Neuronal stem cell (in vitro differentiated cells): ENCODE results near the gene CDK1. TPM values are rescaled to one million over a fixed set of nuclear protein-coding genes. Genes with fewer than 3 reads are reported as not detected.
A peak's percentile ranks its signal among the peaks of the same experiment; 100 is the strongest.

Source experiments
- DNase-seq: peaks from one replicate; pipeline ENCODE4 v3.0.0-alpha.2; 2013; ENCODE audit warnings: low spot score
- H2AFZ ChIP-seq: one replicate; pipeline ENCODE4 v1.6.1; 2013; ENCODE audit warnings: mild to moderate bottlenecking, low read length, inconsistent platforms
- H2AK5ac ChIP-seq: 2 replicates; pipeline ENCODE4 v1.6.1; 2013; ENCODE audit warnings: low read depth, mild to moderate bottlenecking, inconsistent platforms, low read length, moderate library complexity, mixed read lengths
- H2BK120ac ChIP-seq: 2 replicates; pipeline ENCODE4 v1.6.1; 2013; ENCODE audit warnings: low read depth, mild to moderate bottlenecking, inconsistent platforms, low read length, moderate library complexity, mixed read lengths
- H2BK12ac ChIP-seq: one replicate; pipeline ENCODE4 v1.6.1; 2013; ENCODE audit warnings: low read length, inconsistent platforms
- H2BK15ac ChIP-seq: 2 replicates; pipeline ENCODE4 v1.6.1; 2013; ENCODE audit warnings: mild to moderate bottlenecking, low read length, inconsistent platforms, mixed read lengths
- H2BK5ac ChIP-seq: one replicate; pipeline ENCODE4 v1.6.1; 2013; ENCODE audit warnings: inconsistent platforms, mild to moderate bottlenecking, low read length, moderate library complexity
- H3K14ac ChIP-seq: one replicate; pipeline ENCODE4 v1.6.1; 2013; ENCODE audit warnings: low read length, inconsistent platforms
- H3K18ac ChIP-seq: 2 replicates; pipeline ENCODE4 v1.6.1; 2013; ENCODE audit warnings: low read length, inconsistent platforms
- H3K23ac ChIP-seq: 2 replicates; pipeline ENCODE4 v1.6.1; 2013; ENCODE audit warnings: low read depth, mild to moderate bottlenecking, mixed read lengths, low read length, inconsistent platforms; ENCODE audit not compliant: poor library complexity
- H3K27ac ChIP-seq: replicated peaks from 3 replicates; pipeline ENCODE4 v1.5.1; 2013; ENCODE audit warnings: low read length, inconsistent platforms
- H3K27me3 ChIP-seq, 3 experiments: 2 replicates each; pipeline ENCODE4 v1.6.1; 2013; ENCODE audit warnings: low read length in 3 of 3, mild to moderate bottlenecking in 2 of 3, inconsistent platforms in 1 of 3, low read depth in 1 of 3, mixed read lengths in 1 of 3, moderate library complexity in 1 of 3; ENCODE audit not compliant: control insufficient read depth in 3 of 3, insufficient read depth in 3 of 3
- H3K36me3 ChIP-seq, 2 donors: replicated peaks in 1 of 2; 2 replicates each; pipeline ENCODE4 v1.6.1; 2013; ENCODE audit warnings: low read length in 2 of 2; ENCODE audit not compliant: control insufficient read depth in 2 of 2, insufficient read depth in 2 of 2
- H3K4ac ChIP-seq: 2 replicates; pipeline ENCODE4 v1.6.1; 2013; ENCODE audit warnings: inconsistent platforms, mild to moderate bottlenecking, low read length, moderate library complexity
- H3K4me1 ChIP-seq, 2 donors: 1 replicate in 1 of 2; 2 replicates in 1 of 2; pipeline ENCODE4 v1.6.1; 2013; ENCODE audit warnings: low read length in 2 of 2, low read depth in 1 of 2; ENCODE audit not compliant: control insufficient read depth in 2 of 2, insufficient read depth in 1 of 2
- H3K4me2 ChIP-seq: one replicate; pipeline ENCODE4 v1.6.1; 2013; ENCODE audit warnings: mild to moderate bottlenecking, low read length, inconsistent platforms; ENCODE audit not compliant: insufficient read depth, poor library complexity, severe bottlenecking
- H3K4me3 ChIP-seq, 2 donors: 2 replicates each; pipeline ENCODE4 v1.5.1; 2013; ENCODE audit warnings: low read length in 2 of 2, mild to moderate bottlenecking in 2 of 2, inconsistent platforms in 1 of 2, moderate library complexity in 1 of 2
- H3K79me1 ChIP-seq: one replicate; pipeline ENCODE4 v1.6.1; 2013; ENCODE audit warnings: low read depth, mild to moderate bottlenecking, inconsistent platforms, low read length, moderate library complexity
- H3K9ac ChIP-seq: one replicate; pipeline ENCODE4 v1.6.1; 2013; ENCODE audit warnings: mild to moderate bottlenecking, low read depth, low read length, inconsistent platforms; ENCODE audit not compliant: poor library complexity
- H3K9me3 ChIP-seq, 2 donors: replicated peaks in 1 of 2; 2 replicates each; pipeline versions ENCODE3 to v1.6.1; 2013; ENCODE audit warnings: low read length in 2 of 2, mild to moderate bottlenecking in 2 of 2, inconsistent platforms in 1 of 2, low read depth in 1 of 2, mixed read lengths in 1 of 2, moderate library complexity in 1 of 2; ENCODE audit not compliant: control insufficient read depth in 2 of 2, insufficient read depth in 1 of 2
- H4K8ac ChIP-seq: one replicate; pipeline ENCODE4 v1.6.1; 2013; ENCODE audit warnings: low read depth, mild to moderate bottlenecking, inconsistent platforms, low read length, moderate library complexity
- H4K91ac ChIP-seq: one replicate; pipeline ENCODE4 v1.6.1; 2013; ENCODE audit warnings: low read length, low read depth, mild to moderate bottlenecking, inconsistent platforms; ENCODE audit not compliant: poor library complexity
- WGBS, 2 donors: extraction: QIAGEN DNeasy Blood & Tissue Kit; methylation state at CpG; one replicate each; pipeline ENCODE4 v1.1.7; 2013; ENCODE audit warnings: missing lambda C conversion rate in 2 of 2, mixed read lengths in 1 of 2; ENCODE audit not compliant: insufficient read length in 2 of 2, insufficient replicate concordance in 1 of 2; ENCODE audit errors: extremely low coverage in 2 of 2; 5-methylcytosine and 5-hydroxymethylcytosine counted together
- polyA plus RNA-seq, 2 experiments: library from polyadenylated mRNA; stranded (reverse); fragments of 200-250 nt; gene quantifications; one replicate each; pipeline ENCODE4 v1.2.3, GENCODE V29; 2013

CDK1 gene
- 134 TPM for polyA plus RNA-seq (2013, experiment 1 of 2)
- 136 TPM for polyA plus RNA-seq (2013, experiment 2 of 2)

DNA sequence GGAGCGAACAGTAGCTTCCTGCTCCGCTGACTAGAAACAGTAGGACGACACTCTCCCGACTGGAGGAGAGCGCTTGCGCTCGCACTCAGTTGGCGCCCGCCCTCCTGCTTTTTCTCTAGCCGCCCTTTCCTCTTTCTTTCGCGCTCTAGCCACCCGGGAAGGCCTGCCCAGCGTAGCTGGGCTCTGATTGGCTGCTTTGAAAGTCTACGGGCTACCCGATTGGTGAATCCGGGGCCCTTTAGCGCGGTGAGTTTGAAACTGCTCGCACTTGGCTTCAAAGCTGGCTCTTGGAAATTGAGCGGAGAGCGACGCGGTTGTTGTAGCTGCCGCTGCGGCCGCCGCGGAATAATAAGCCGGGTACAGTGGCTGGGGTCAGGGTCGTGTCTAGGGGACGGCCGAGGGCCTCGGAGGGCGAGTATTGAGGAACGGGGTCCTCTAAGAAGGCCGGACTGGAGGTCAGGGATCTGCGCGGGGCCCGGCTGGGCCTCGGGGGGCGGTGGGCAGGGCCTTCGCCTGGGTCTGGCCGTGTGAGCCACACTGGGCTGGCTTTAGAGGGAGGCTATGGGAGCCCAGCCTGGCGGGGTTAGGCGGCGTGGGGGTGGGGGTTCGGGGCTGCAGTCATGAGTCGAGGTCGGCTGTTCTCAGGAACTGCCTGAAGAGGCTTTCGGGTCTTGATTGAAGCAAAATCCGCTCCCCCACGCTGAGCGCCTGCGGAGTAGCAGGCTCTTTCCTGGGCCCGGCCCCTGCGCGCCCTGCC, at the start of gene CDK1:
Gene CDK1 (plus strand): TSS at position 265 of the 757 bp plus-strand sequence. CDS start 1,688 bp downstream, outside the sequence.
- H4K8ac ChIP-seq, result no peak within 1 kb of the TSS
- H2BK120ac ChIP-seq, result no peak within 1 kb of the TSS
- H2BK5ac ChIP-seq, result peak within 1 kb of the TSS; percentile 94
- H4K91ac ChIP-seq, result no peak within 1 kb of the TSS
- H3K4ac ChIP-seq, result peak within 1 kb of the TSS; percentile 53
- peak within 1 kb of the TSS; percentile 90 for H2AFZ ChIP-seq
- peak within 1 kb of the TSS; percentile 97 for H3K18ac ChIP-seq
- H2BK12ac ChIP-seq, result no peak within 1 kb of the TSS
- no peaks in the 10 kb centered on the region for H3K27me3 ChIP-seq
- H2AK5ac ChIP-seq, result no peak within 1 kb of the TSS
- peak; percentile 98 for DNase-seq
- peaks cover 0 to 7% of the 10 kb centered on the region in 2 donors for H3K4me1 ChIP-seq
- H3K79me1 ChIP-seq, result peaks cover 2% of the 10 kb centered on the region
- peak within 1 kb of the TSS; percentile 86 for H3K9ac ChIP-seq
- no peak within 1 kb of the TSS for H2BK15ac ChIP-seq
- H3K36me3 ChIP-seq, result peaks cover 2 to 39% of the 10 kb centered on the region in 2 donors
- H3K23ac ChIP-seq, result peak within 1 kb of the TSS; percentile 65
- peak within 1 kb of the TSS; percentile 83 to 88 for H3K4me3 ChIP-seq
- peak within 1 kb of the TSS; percentile 83 for H3K27ac ChIP-seq
- peak within 1 kb of the TSS; percentile 17 for H3K14ac ChIP-seq
- H3K4me2 ChIP-seq, result peak within 1 kb of the TSS; percentile 57
- H3K9me3 ChIP-seq, result no peaks in the 10 kb centered on the region
- no CpG with 5 or more reads among the region's 58 CpGs for WGBS, 2 donors

GRCh38 chr10:60729106-60729505, 49.2 kb upstream of the CDK1 start:
- Histone ChIP-seq H2BK5ac (no peak overlapping the region), H4K91ac (no peak overlapping the region), H3K4ac (no peak overlapping the region), H3K14ac (no peak overlapping the region), H3K9ac (no peak overlapping the region), H2BK15ac (no peak overlapping the region), H3K4me1 (peaks cover 4% of the 10 kb centered on the region in 2 donors), H3K4me2 (no peak overlapping the region), H2BK120ac (no peak overlapping the region), H2BK12ac (no peak overlapping the region), H2AK5ac (no peak overlapping the region), H3K23ac (no peak overlapping the region), H3K4me3 (no peak overlapping the region), H3K27me3 (peaks cover 12 to 26% (median 19%) of the 10 kb centered on the region in 3 experiments), H3K9me3 (no peaks in the 10 kb centered on the region), H3K18ac (no peak overlapping the region), H2AFZ (no peak overlapping the region), H4K8ac (no peak overlapping the region), H3K79me1 (no peaks in the 10 kb centered on the region), H3K36me3 (no peaks in the 10 kb centered on the region), H3K27ac (no peak overlapping the region)
- DNase-seq, result no peak

- Histone ChIP-seq H2BK12ac (no peak overlapping the region), H3K4me2 (no peak overlapping the region), H3K18ac (no peak overlapping the region), H2BK120ac (no peak overlapping the region), H3K4me3 (no peak overlapping the region), H3K14ac (no peak overlapping the region), H2AFZ (peak overlapping the region; percentile 8), H3K27me3 (peaks cover 12 to 33% (median 24%) of the 10 kb centered on the region in 3 experiments), H4K8ac (no peak overlapping the region), H3K9ac (no peak overlapping the region), H2AK5ac (no peak overlapping the region), H3K4me1 (peaks cover 4 to 10% of the 10 kb centered on the region in 2 donors), H4K91ac (no peak overlapping the region), H3K9me3 (no peaks in the 10 kb centered on the region), H2BK5ac (no peak overlapping the region), H3K4ac (no peak overlapping the region), H2BK15ac (no peak overlapping the region), H3K27ac (no peak overlapping the region), H3K23ac (no peak overlapping the region), H3K79me1 (no peaks in the 10 kb centered on the region), H3K36me3 (no peaks in the 10 kb centered on the region)
- WGBS, 2 donors, result no CpG with 5 or more reads among the region's 3 CpGs
- no peak for DNase-seq
Observed at GRCh38 chr10:60731134-60731885, 47.0 kb upstream of the CDK1 start.

DNA sequence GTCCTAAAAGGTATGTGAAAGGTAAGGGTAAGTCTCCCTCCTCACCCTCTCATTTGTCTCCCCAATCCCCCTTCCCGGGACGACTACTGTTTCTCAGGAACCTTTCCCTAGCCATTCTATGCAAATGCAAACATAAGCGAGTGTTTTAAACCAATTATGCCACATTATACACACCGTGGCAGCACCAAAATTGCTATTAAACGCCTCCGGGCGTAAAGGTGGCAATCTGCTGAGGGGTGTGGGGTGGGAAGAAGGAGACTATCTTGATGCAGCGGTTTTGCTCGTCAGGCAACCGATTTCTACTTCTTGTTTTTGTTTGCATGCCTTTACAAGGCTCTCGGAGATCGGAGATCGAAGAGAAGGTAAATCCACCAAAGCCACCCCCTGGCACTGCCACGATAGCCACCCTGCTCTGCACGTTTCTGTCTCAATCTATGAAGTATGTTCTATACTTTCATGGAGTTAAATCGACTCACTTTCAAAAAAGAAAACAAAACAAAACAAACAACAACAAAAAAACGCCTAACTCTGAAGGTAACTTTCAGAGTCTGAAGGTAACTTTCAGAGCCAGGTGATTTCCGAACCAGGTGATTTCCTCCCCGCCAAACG, 46.0 kb upstream of the CDK1 start:
- no peak overlapping the region for H4K91ac ChIP-seq
- no peaks in the 10 kb centered on the region for H3K9me3 ChIP-seq
- H3K79me1 ChIP-seq, result no peaks in the 10 kb centered on the region
- no peak overlapping the region for H3K18ac ChIP-seq
- no peak overlapping the region for H3K27ac ChIP-seq
- no peak overlapping the region for H2AK5ac ChIP-seq
- no peak overlapping the region for H2BK5ac ChIP-seq
- H3K4me1 ChIP-seq, result peaks cover 4 to 10% of the 10 kb centered on the region in 2 donors
- H3K4me2 ChIP-seq, result peak overlapping the region; percentile 72
- H2BK15ac ChIP-seq, result peak overlapping the region; percentile 67
- H4K8ac ChIP-seq, result no peak overlapping the region
- no peak overlapping the region for H3K23ac ChIP-seq
- peaks cover 12 to 33% (median 24%) of the 10 kb centered on the region in 3 experiments for H3K27me3 ChIP-seq
- no peak overlapping the region for H3K9ac ChIP-seq
- H2BK12ac ChIP-seq, result no peak overlapping the region
- H3K4ac ChIP-seq, result no peak overlapping the region
- H2BK120ac ChIP-seq, result no peak overlapping the region
- peak overlapping the region; percentile 96 for H2AFZ ChIP-seq
- DNase-seq, result no peak
- no peak overlapping the region for H3K14ac ChIP-seq
- H3K4me3 ChIP-seq, result peak overlapping the region; percentile 53 to 86
- H3K36me3 ChIP-seq, result no peaks in the 10 kb centered on the region
- WGBS, 2 donors, result no CpG with 5 or more reads among the region's 20 CpGs
